H1 (cell line): Measurements from ENCODE around the gene SELENOI.

Experiments used
- ATF3 ChIP-seq: IDR thresholded peaks from 2 replicates; pipeline ENCODE4 v1.6.1; 2011; ENCODE audit warnings: low read depth, mild to moderate bottlenecking, low read length; ENCODE audit not compliant: insufficient read depth
- CEBPB ChIP-seq: IDR thresholded peaks from 2 replicates; pipeline ENCODE4 v1.6.1; 2012; ENCODE audit warnings: low read depth, low read length
- CTCF ChIP-seq, 3 experiments: IDR thresholded peaks; 1 replicate in 2 of 3; 2 replicates in 1 of 3; pipeline versions ENCODE4 v1.5.1 to v1.6.1; 2011; ENCODE audit warnings: low read length in 3 of 3, mild to moderate bottlenecking in 3 of 3, inconsistent platforms in 2 of 3, low read depth in 1 of 3, moderate library complexity in 1 of 3; ENCODE audit not compliant: insufficient read depth in 1 of 3; ENCODE audit errors: control extremely low read depth in 1 of 3
- MAX ChIP-seq: IDR thresholded peaks from 2 replicates; pipeline ENCODE4 v1.6.1; 2012; ENCODE audit warnings: inconsistent platforms
- NRF1 ChIP-seq: IDR thresholded peaks from 2 replicates; pipeline ENCODE4 v1.6.1; 2011; ENCODE audit warnings: mild to moderate bottlenecking, low read depth, low read length, improper control_type of control experiment
- POLR2A ChIP-seq, 2 experiments: IDR thresholded peaks; 1 replicate in 1 of 2; 2 replicates in 1 of 2; pipeline ENCODE4 v1.6.1; 2011; ENCODE audit warnings: low read depth in 2 of 2, low read length in 2 of 2, mild to moderate bottlenecking in 2 of 2; ENCODE audit errors: control extremely low read depth in 1 of 2
- SIN3A ChIP-seq, 2 experiments: IDR thresholded peaks in 1 of 2; conservative IDR thresholded peaks in 1 of 2; 2 replicates each; pipeline ENCODE4 v1.6.1; 2011 to 2012; ENCODE audit warnings: low read length in 2 of 2, improper control_type of control experiment in 1 of 2, low read depth in 1 of 2, mild to moderate bottlenecking in 1 of 2
- TAF1 ChIP-seq: IDR thresholded peaks from 2 replicates; pipeline ENCODE4 v1.6.1; 2011; ENCODE audit warnings: mild to moderate bottlenecking, low read depth, low read length

GRCh38 chr2:26318950-26319349 lies 27.0 kb upstream of the SELENOI start:
- TF ChIP-seq CTCF (IDR thresholded peaks at IDR 0.05; ENCODE audit: control extremely low read depth in 1 of 3, insufficient read depth in 1 of 3, low read depth in 1 of 3, low read length in 3 of 3) (no peak), SIN3A (conservative IDR thresholded peaks at IDR 0.05 in 1 of 2, IDR thresholded peaks at IDR 0.05 in 1 of 2; ENCODE audit: low read depth in 1 of 2, low read length in 2 of 2) (no peak), POLR2A (IDR thresholded peaks at IDR 0.05; ENCODE audit: control extremely low read depth in 1 of 2, low read depth in 2 of 2, low read length in 2 of 2) (no peak), NRF1 (no peak), MAX (no peak), CEBPB (no peak), TAF1 (no peak), ATF3 (no peak)
